ENCODE results near the gene LIAS. TPM values are rescaled to one million over a fixed set of nuclear protein-coding genes. Genes with fewer than 3 reads are reported as not detected.

The LIAS gene
- total RNA-seq, 2 experiments from 2014 or later = 10.0 to 10.1 TPM

- POLR2A ChIA-PET = no interaction called here
- no peaks in the 10 kb centered on the region for H3K9me3 ChIP-seq (ENCODE audit: control insufficient read depth in 1 of 2, insufficient read depth in 1 of 2, low read length in 2 of 2)
- no peak overlapping the region for H3K4me3 Mint-ChIP-seq
Measured at GRCh38 chr4:39435659-39436563, 22.9 kb upstream of the LIAS start.

DNA sequence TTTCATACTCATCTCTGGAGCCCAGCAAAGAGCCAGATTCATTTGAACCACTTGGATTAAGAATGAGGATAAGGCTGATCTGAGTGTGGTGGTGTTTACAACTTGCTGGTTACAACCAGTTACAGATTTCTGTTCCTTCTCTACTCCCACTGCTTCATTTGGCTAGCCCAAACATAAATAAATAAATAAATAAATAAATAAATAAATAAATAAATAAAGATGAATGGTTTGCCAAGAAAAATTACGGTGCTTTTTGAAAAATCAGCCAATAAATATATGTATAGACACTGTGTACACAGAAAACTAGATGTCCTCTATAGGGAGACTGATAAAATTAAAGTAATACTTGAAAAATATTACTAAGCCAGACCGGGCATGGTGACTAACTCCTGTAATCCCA is 17.3 kb upstream of the LIAS start:
- H3K27me3 Mint-ChIP-seq = no peaks in the 10 kb centered on the region
- ChIA-PET POLR2A (no interaction called here), CTCF (no interaction called here)
- no peak overlapping the region for H3K27ac ChIP-seq (ENCODE audit: low read depth in 1 of 2, low read length in 2 of 2)
- H3K27me3 ChIP-seq (ENCODE audit: control insufficient read depth in 1 of 2, insufficient read depth in 2 of 2, low read length in 2 of 2) = no peaks in the 10 kb centered on the region
- peaks cover 0 to 5% of the 10 kb centered on the region in 2 experiments for H3K9me3 ChIP-seq (ENCODE audit: control insufficient read depth in 1 of 2, insufficient read depth in 1 of 2, low read length in 2 of 2)
- H3K36me3 ChIP-seq (ENCODE audit: insufficient read depth, low read length) = no peaks in the 10 kb centered on the region
- H3K4me1 ChIP-seq (ENCODE audit: insufficient read depth, low read length) = peaks cover 3% of the 10 kb centered on the region
- H3K36me3 Mint-ChIP-seq (ENCODE audit: low read depth) = no peaks in the 10 kb centered on the region
- H3K4me3 Mint-ChIP-seq = no peak overlapping the region
- intact Hi-C loops (cut with DNase I, micrococcal nuclease) = no loop called here
- no peaks in the 10 kb centered on the region for H3K4me1 Mint-ChIP-seq (ENCODE audit: low read depth)
- no peak for DNase-seq
- no peak overlapping the region for H3K27ac Mint-ChIP-seq
- no peak overlapping the region for H3K4me3 ChIP-seq (ENCODE audit: low read length)
- H3K9me3 Mint-ChIP-seq = no peaks in the 10 kb centered on the region
- no peak for TF ChIP-seq CTCF (IDR thresholded peaks at IDR 0.05)
- no peak for ATAC-seq (ENCODE audit: poor library complexity)

More at GRCh38 chr4:39435659-39436563, 22.9 kb upstream of the LIAS start:
- CTCF ChIA-PET = no interaction called here
- Histone ChIP-seq H3K36me3 (ENCODE audit: insufficient read depth, low read length) (no peaks in the 10 kb centered on the region), H3K27me3 (ENCODE audit: control insufficient read depth in 1 of 2, insufficient read depth in 2 of 2, low read length in 2 of 2) (no peaks in the 10 kb centered on the region), H3K27ac (ENCODE audit: low read depth in 1 of 2, low read length in 2 of 2) (no peak overlapping the region), H3K4me1 (ENCODE audit: insufficient read depth, low read length) (no peaks in the 10 kb centered on the region), H3K4me3 (ENCODE audit: low read length) (no peak overlapping the region)
- Mint-ChIP-seq H3K4me1 (ENCODE audit: low read depth) (no peaks in the 10 kb centered on the region), H3K27ac (no peak overlapping the region), H3K27me3 (no peaks in the 10 kb centered on the region), H3K9me3 (no peaks in the 10 kb centered on the region), H3K36me3 (ENCODE audit: low read depth) (no peaks in the 10 kb centered on the region)
- DNase-seq (no peak), ATAC-seq (ENCODE audit: poor library complexity) (no peak)
- intact Hi-C loops (cut with DNase I, micrococcal nuclease) = no loop called here
- TF ChIP-seq CTCF (IDR thresholded peaks at IDR 0.05) = peak; percentile 12

DNA sequence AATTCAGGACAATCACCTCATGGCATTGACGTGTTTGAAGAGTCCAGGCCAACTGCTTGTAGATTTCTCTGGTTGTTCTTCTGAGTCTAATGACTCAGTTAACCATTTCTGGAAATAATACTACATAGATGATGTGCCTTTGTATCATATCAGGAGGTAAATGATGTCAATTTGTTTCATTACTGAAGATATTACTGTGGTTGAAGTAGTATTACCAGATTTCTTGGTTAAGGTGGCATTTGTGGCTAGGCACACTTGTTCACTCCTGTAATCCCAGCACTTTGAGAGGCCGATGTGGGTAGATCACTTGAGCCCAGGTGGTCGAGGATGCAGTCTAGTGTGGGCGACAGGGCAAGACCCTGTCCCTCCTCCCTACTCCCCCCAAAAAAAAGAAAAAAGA is 15.9 kb upstream of the LIAS start:
- Mint-ChIP-seq H3K36me3 (ENCODE audit: low read depth) (no peaks in the 10 kb centered on the region), H3K9me3 (no peaks in the 10 kb centered on the region), H3K27ac (no peak overlapping the region), H3K4me3 (no peak overlapping the region), H3K4me1 (ENCODE audit: low read depth) (peaks cover 9% of the 10 kb centered on the region), H3K27me3 (no peaks in the 10 kb centered on the region)
- ATAC-seq (ENCODE audit: poor library complexity) (no peak), DNase-seq (no peak)
- Histone ChIP-seq H3K4me1 (ENCODE audit: insufficient read depth, low read length) (peaks cover 12% of the 10 kb centered on the region), H3K27ac (ENCODE audit: low read depth in 1 of 2, low read length in 2 of 2) (no peak overlapping the region), H3K4me3 (ENCODE audit: low read length) (no peak overlapping the region), H3K27me3 (ENCODE audit: control insufficient read depth in 1 of 2, insufficient read depth in 2 of 2, low read length in 2 of 2) (no peaks in the 10 kb centered on the region), H3K9me3 (ENCODE audit: control insufficient read depth in 1 of 2, insufficient read depth in 1 of 2, low read length in 2 of 2) (peaks cover 0 to 5% of the 10 kb centered on the region in 2 experiments), H3K36me3 (ENCODE audit: insufficient read depth, low read length) (no peaks in the 10 kb centered on the region)
- POLR2A ChIA-PET = no interaction called here
- CTCF ChIA-PET = no interaction called here
- TF ChIP-seq CTCF (IDR thresholded peaks at IDR 0.05) = no peak
- intact Hi-C loops (cut with DNase I, micrococcal nuclease) = no loop called here

All from CD4-positive, alpha-beta T cell (primary cell).